HG02981 (cell line): ENCODE measurements around the gene FBXO46.
"Not testable (repeated sequence)": the region's sequence is repeated elsewhere in the genome, so short reads cannot be mapped to it uniquely, and the experiment has no call there.

Experiments
- ATAC-seq: cut with Tn5 transposase; IDR thresholded peaks from one replicate; pipeline ENCODE4 v1.9.1; 2021; ENCODE audit warnings: mild to moderate bottlenecking, moderate library complexity; ENCODE audit not compliant: unreplicated experiment

The FBXO46 gene

GRCh38 chr19:45729800-45730290 lies 851 bp downstream of the FBXO46 start:
- no peak for ATAC-seq

GRCh38 chr19:45728683-45729082 lies 2.0 kb downstream of the FBXO46 start:
- ATAC-seq, result not testable (repeated sequence)

- ATAC-seq, result not testable (repeated sequence)
These were observed 10.6 kb downstream of the FBXO46 start for GRCh38 chr19:45720065-45720464.

- ATAC-seq, result no peak
These were observed 12.6 kb downstream of the FBXO46 start for GRCh38 chr19:45717983-45718650.

GRCh38 chr19:45717131-45717982 lies 13.3 kb downstream of the FBXO46 start:
- peak; percentile 92 for ATAC-seq

- no peak for ATAC-seq
These were observed 14.2 kb downstream of the FBXO46 start for GRCh38 chr19:45716359-45717130.

GRCh38 chr19:45715139-45715538 lies 15.6 kb downstream of the FBXO46 start:
- no peak for ATAC-seq

DNA sequence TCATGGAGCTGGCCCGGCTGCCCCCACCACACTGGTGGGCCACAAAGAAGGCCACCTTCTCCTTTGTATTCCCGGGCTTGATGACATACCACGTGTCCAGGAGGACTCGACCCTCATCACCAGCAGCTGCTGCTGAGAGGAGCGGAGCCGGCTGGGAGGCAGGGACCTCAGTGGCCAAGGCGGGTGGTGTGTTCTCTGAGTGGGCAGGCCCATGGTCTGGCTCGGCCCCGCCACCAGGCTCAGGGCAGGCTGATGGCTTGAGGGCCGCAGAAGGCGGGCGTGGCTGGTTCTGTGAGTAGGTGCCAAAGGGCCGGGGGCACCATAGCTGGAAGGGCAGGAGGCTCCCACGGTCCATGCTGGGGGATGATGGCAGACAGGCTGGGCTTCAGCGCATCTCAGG lies 17.6 kb downstream of the FBXO46 start:
- no peak for ATAC-seq

- no peak for ATAC-seq
These were observed 18.0 kb downstream of the FBXO46 start for GRCh38 chr19:45712699-45713067.

GRCh38 chr19:45711851-45712698 lies 18.6 kb downstream of the FBXO46 start:
- no peak for ATAC-seq

DNA sequence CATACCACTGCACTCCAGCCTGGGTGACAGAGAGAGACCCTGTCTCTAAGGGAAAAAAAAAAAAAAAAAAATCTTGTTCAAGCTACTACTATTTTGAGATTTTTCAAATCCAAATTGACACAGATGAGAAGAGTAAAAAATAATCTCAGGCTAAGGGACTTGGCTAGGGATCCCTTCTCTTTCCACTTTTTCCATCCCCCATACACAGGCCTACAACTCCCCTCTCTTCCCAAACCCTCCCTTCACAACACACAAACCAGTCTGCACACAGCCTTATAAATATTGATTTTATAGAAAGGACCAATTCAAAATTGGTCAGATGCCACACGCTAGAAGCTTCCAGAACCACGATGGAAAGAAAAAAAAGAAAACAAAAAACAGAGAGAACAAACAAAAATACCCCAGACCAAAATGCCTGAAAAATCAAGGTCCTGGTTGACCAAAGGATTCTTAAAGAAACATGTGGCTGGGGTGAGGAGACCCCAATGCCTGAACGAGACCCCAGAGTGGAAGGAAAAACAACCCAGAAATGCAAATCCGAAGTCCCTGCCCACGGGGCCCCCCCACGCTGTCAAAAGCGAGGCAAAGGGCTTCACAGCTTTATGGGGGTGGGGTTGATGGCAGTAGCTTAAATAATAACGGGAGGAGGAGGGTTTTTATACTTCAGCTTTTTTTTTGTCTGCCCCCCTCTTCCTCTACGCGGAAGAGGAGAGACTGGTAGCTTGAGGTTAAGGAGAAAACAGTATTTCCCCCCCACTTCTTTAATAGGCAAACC lies 20.2 kb downstream of the FBXO46 start:
- ATAC-seq, result no peak

DNA sequence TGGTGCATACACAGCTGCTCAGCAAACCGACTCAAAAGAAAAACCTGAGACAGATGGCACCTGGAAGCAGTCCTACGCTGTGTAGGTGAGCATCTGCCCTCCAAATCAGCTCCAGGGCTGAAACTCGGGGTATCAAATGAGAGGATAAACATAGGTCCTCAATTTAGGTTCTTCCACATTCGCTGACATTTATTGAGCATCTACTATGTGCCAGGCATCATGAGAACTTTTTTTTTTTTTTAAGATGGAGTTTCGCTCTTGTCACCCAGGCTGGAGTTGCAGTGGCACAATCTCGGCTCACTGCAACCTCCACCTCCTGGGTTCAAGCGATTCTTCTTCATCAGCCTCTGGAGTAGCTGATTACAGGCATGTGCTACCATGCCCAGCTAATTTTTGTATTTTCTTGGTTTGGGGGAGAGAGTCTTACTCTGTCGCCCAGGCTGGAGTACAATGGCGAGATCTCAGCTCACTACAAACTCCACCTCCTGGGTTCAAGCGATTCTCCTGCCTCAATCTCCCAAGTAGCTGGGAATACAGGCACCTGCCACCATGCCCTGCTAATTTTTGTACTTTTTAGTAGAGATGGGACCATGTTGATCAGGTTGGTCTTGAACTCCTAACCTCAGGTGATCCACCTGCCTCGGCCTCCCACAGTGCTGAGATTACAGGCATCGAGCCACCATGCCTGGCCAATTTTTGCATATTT lies 24.8 kb downstream of the FBXO46 start:
- ATAC-seq, result no peak

- no peak for ATAC-seq
These were observed 25.6 kb downstream of the FBXO46 start for GRCh38 chr19:45705115-45705514.

GRCh38 chr19:45701676-45702075 lies 29.0 kb downstream of the FBXO46 start:
- no peak for ATAC-seq

DNA sequence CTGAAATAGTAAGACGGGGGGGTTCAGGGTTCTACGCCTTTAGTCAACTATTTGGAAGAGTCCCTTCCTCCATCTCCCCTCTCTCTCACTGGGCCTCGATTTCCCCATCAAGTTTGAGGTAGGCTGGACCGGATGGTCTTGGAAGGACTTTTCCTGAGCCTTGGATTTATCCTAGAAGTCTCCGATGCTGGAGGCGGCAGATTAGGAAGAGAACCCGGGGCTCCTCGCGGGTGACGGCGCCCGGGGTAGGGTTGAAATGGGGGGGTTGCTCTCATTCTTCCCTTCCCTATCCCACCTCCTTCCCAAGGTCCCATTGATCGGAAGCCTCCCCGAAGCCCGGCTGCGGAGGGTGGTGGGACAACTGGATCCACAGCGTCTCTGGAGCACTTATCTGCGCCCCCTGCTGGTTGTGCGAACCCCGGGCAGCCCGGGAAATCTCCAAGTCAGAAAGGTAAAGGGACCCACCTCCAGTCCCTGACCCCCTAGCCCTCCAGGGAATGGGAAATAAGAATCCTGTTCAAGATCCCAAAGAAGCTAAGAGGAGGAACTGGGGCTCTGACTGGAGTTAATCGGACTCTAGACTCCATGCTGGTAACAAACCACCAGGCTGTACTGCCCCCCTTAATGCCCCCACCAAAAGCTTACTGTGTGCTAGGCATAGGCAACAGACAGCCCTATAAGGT lies 37.4 kb downstream of the FBXO46 start:
- no peak for ATAC-seq

GRCh38 chr19:45692187-45693105 lies 38.2 kb downstream of the FBXO46 start, which contains the start of gene QPCTL:
TSS of gene QPCTL (plus strand) at chr19:45692666. CDS start at chr19:45692704, 38 bp downstream.
- ATAC-seq, result peak; percentile 89

GRCh38 chr19:45691516-45692186 lies 39.0 kb downstream of the FBXO46 start, which contains the start of gene SNRPD2:
TSS of gene SNRPD2 (minus strand) at chr19:45691953. CDS start at chr19:45691888, 65 bp downstream.
- peak; percentile 41 for ATAC-seq
